PFSK-1 (cell line): ENCODE measurements around the gene TRPC5OS.

Source experiments
- FOXP2 ChIP-seq: optimal IDR thresholded peaks from 2 replicates; pipeline ENCODE3; 2011; ENCODE audit warnings: borderline replicate concordance, control low read depth, inconsistent platforms; ENCODE audit not compliant: insufficient read depth; ENCODE audit errors: extremely low read length, extremely low read depth
- POLR2AphosphoS5 ChIP-seq: IDR thresholded peaks from 2 replicates; pipeline ENCODE4 v1.6.1; 2012; ENCODE audit warnings: low read depth, mild to moderate bottlenecking, control low read depth, low read length, moderate library complexity
- SIN3A ChIP-seq: IDR thresholded peaks from 2 replicates; pipeline ENCODE4 v1.6.1; 2012; ENCODE audit warnings: mild to moderate bottlenecking, low read length, moderate library complexity, borderline replicate concordance; ENCODE audit not compliant: insufficient read depth
- TAF1 ChIP-seq: IDR thresholded peaks from 2 replicates; pipeline ENCODE4 v1.6.1; 2012; ENCODE audit warnings: low read length, control low read depth, borderline replicate concordance; ENCODE audit not compliant: insufficient read depth
- TF ChIP-seq, protein P1 (sequence below), 2 experiments: IDR thresholded peaks; 2 replicates each; pipeline versions ENCODE4 v1.6.1 to v1.8.0; 2011 to 2012; ENCODE audit warnings: low read depth in 2 of 2, low read length in 2 of 2, control low read depth in 1 of 2, inconsistent platforms in 1 of 2, mild to moderate bottlenecking in 1 of 2, moderate library complexity in 1 of 2; ENCODE audit not compliant: insufficient read depth in 1 of 2

TRPC5OS gene

DNA sequence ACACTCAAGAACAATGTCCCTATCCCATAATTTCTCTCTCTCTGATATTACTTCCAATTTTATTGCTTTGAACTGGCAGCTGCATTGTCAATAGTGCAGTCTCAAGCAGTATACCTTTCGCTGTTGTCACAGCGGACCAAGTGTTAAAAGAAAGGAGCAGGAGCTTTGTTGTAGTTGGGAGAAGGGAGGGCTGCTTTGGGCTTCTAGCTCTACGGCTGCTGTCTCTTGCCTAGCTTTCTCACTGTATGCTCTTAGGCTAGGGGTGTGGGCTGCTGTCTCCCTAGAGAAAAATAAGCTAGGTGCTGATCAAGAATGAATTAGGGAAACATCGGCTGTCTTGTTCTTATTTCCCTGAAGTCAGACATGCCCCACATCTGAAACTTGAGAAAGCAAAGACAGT is 52.5 kb downstream of the TRPC5OS start:
- TF ChIP-seq POLR2AphosphoS5 (no peak), TAF1 (no peak), FOXP2 (no peak), SIN3A (no peak)
- TF ChIP-seq, protein P1, sequence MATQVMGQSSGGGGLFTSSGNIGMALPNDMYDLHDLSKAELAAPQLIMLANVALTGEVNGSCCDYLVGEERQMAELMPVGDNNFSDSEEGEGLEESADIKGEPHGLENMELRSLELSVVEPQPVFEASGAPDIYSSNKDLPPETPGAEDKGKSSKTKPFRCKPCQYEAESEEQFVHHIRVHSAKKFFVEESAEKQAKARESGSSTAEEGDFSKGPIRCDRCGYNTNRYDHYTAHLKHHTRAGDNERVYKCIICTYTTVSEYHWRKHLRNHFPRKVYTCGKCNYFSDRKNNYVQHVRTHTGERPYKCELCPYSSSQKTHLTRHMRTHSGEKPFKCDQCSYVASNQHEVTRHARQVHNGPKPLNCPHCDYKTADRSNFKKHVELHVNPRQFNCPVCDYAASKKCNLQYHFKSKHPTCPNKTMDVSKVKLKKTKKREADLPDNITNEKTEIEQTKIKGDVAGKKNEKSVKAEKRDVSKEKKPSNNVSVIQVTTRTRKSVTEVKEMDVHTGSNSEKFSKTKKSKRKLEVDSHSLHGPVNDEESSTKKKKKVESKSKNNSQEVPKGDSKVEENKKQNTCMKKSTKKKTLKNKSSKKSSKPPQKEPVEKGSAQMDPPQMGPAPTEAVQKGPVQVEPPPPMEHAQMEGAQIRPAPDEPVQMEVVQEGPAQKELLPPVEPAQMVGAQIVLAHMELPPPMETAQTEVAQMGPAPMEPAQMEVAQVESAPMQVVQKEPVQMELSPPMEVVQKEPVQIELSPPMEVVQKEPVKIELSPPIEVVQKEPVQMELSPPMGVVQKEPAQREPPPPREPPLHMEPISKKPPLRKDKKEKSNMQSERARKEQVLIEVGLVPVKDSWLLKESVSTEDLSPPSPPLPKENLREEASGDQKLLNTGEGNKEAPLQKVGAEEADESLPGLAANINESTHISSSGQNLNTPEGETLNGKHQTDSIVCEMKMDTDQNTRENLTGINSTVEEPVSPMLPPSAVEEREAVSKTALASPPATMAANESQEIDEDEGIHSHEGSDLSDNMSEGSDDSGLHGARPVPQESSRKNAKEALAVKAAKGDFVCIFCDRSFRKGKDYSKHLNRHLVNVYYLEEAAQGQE (IDR thresholded peaks at IDR 0.05; ENCODE audit: insufficient read depth in 1 of 2, low read depth in 2 of 2, low read length in 2 of 2), result no peak
